Loucy (cell line): Measurements from ENCODE around the gene LYRM2.

Source experiments
- H2AFZ ChIP-seq: fragments of 200-600 bp; sonication (generic); 2 replicates; pipeline ENCODE4 v1.6.0; 2016; ENCODE audit warnings: antibody characterized with exemption, mild to moderate bottlenecking, low read length, moderate library complexity
- H3F3A ChIP-seq: fragments of 200-600 bp; 2 replicates; pipeline ENCODE4 v1.6.0; 2016; ENCODE audit warnings: antibody characterized with exemption, low read depth, mild to moderate bottlenecking
- H3K27me3 ChIP-seq: fragments of 200-600 bp; sonication (generic); 2 replicates; pipeline ENCODE4 v1.6.1; 2014; ENCODE audit warnings: low read length, mild to moderate bottlenecking; ENCODE audit not compliant: insufficient read depth, poor library complexity, severe bottlenecking
- H3K36me3 ChIP-seq: fragments of 200-600 bp; sonication (generic); 2 replicates; pipeline ENCODE4 v1.6.1; 2016; ENCODE audit warnings: low read length; ENCODE audit not compliant: insufficient read depth
- H3K4me1 ChIP-seq: fragments of 200-600 bp; sonication (generic); 2 replicates; pipeline ENCODE4 v1.5.1; 2014; ENCODE audit warnings: low read length, mild to moderate bottlenecking; ENCODE audit not compliant: insufficient read depth, poor library complexity, severe bottlenecking
- H3K4me2 ChIP-seq: fragments of 200-600 bp; sonication (generic); 2 replicates; pipeline ENCODE4 v1.6.0; 2014; ENCODE audit warnings: antibody characterized with exemption, low read length, low read depth, mild to moderate bottlenecking; ENCODE audit not compliant: poor library complexity, severe bottlenecking
- H3K4me3 ChIP-seq: fragments of 200-600 bp; sonication (generic); 2 replicates; pipeline ENCODE4 v1.5.1; 2014; ENCODE audit warnings: low read length, mild to moderate bottlenecking, mixed read lengths; ENCODE audit not compliant: poor library complexity, severe bottlenecking
- H3K79me2 ChIP-seq: fragments of 200-600 bp; sonication (generic); 2 replicates; pipeline ENCODE4 v1.6.1; 2014; ENCODE audit warnings: low read length; ENCODE audit not compliant: insufficient read depth
- H3K9ac ChIP-seq: fragments of 200-600 bp; sonication (generic); 2 replicates; pipeline ENCODE4 v1.6.0; 2014; ENCODE audit warnings: mild to moderate bottlenecking, low read depth, low read length, moderate library complexity; ENCODE audit not compliant: poor library complexity, severe bottlenecking
- H3K9me2 ChIP-seq: fragments of 200-600 bp; sonication (generic); replicated peaks from 2 replicates; pipeline ENCODE4 v1.6.1; 2016; ENCODE audit warnings: low read depth, low read length, mixed read lengths
- H3K9me3 ChIP-seq: fragments of 200-600 bp; sonication (generic); 2 replicates; pipeline ENCODE4 v1.6.1; 2014; ENCODE audit warnings: mild to moderate bottlenecking, antibody characterized with exemption, low read length, low read depth; ENCODE audit not compliant: insufficient read depth
- H4K20me1 ChIP-seq: fragments of 200-600 bp; sonication (generic); 2 replicates; pipeline ENCODE4 v1.6.0; 2014; ENCODE audit warnings: antibody characterized with exemption, low read length, mild to moderate bottlenecking; ENCODE audit not compliant: insufficient read depth, poor library complexity, severe bottlenecking
- EZH2phosphoT487 ChIP-seq: fragments of 200-600 bp; IDR thresholded peaks from 2 replicates; pipeline ENCODE4 v1.6.1; 2018; ENCODE audit warnings: antibody characterized with exemption, mild to moderate bottlenecking, moderate library complexity, borderline replicate concordance
- TF ChIP-seq, protein P1 (sequence below): fragments of 200-600 bp; sonication (generic); conservative IDR thresholded peaks from 2 replicates; pipeline ENCODE4 v1.5.1; 2014; ENCODE audit warnings: mild to moderate bottlenecking, antibody characterized with exemption, low read length

Gene LYRM2

DNA sequence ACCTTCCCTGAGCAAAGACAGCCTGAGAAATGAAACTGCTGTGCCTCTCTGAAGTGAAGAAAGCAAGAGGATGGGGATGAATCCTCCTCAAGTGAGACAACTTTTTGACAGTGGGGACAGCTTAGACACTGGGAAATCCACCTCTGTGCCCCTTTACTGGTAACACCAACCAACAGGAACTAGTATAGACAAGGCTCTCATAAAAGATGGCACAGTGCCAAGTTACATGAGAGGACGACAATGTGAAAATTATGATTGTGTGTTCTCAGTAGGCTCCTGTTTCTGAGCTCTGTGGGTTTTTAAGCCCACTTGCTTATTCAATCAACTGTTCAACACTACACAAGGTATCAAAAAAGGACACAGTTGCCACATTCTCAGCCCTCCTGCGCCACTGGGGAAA, 41.6 kb upstream of the LYRM2 start:
- Histone ChIP-seq H3K9me2 (no peaks in the 10 kb centered on the region), H3K9me3 (no peaks in the 10 kb centered on the region), H2AFZ (no peak overlapping the region), H3F3A (no peaks in the 10 kb centered on the region), H3K79me2 (no peaks in the 10 kb centered on the region), H3K4me3 (no peak overlapping the region), H3K4me2 (no peak overlapping the region), H3K9ac (no peak overlapping the region), H4K20me1 (no peaks in the 10 kb centered on the region), H3K36me3 (peaks cover 77% of the 10 kb centered on the region; the same call in 1 of the 2 replicates), H3K27me3 (no peaks in the 10 kb centered on the region), H3K4me1 (no peaks in the 10 kb centered on the region)
- TF ChIP-seq, protein P1, sequence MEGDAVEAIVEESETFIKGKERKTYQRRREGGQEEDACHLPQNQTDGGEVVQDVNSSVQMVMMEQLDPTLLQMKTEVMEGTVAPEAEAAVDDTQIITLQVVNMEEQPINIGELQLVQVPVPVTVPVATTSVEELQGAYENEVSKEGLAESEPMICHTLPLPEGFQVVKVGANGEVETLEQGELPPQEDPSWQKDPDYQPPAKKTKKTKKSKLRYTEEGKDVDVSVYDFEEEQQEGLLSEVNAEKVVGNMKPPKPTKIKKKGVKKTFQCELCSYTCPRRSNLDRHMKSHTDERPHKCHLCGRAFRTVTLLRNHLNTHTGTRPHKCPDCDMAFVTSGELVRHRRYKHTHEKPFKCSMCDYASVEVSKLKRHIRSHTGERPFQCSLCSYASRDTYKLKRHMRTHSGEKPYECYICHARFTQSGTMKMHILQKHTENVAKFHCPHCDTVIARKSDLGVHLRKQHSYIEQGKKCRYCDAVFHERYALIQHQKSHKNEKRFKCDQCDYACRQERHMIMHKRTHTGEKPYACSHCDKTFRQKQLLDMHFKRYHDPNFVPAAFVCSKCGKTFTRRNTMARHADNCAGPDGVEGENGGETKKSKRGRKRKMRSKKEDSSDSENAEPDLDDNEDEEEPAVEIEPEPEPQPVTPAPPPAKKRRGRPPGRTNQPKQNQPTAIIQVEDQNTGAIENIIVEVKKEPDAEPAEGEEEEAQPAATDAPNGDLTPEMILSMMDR = no peak
- TF ChIP-seq EZH2phosphoT487 = no peak

DNA sequence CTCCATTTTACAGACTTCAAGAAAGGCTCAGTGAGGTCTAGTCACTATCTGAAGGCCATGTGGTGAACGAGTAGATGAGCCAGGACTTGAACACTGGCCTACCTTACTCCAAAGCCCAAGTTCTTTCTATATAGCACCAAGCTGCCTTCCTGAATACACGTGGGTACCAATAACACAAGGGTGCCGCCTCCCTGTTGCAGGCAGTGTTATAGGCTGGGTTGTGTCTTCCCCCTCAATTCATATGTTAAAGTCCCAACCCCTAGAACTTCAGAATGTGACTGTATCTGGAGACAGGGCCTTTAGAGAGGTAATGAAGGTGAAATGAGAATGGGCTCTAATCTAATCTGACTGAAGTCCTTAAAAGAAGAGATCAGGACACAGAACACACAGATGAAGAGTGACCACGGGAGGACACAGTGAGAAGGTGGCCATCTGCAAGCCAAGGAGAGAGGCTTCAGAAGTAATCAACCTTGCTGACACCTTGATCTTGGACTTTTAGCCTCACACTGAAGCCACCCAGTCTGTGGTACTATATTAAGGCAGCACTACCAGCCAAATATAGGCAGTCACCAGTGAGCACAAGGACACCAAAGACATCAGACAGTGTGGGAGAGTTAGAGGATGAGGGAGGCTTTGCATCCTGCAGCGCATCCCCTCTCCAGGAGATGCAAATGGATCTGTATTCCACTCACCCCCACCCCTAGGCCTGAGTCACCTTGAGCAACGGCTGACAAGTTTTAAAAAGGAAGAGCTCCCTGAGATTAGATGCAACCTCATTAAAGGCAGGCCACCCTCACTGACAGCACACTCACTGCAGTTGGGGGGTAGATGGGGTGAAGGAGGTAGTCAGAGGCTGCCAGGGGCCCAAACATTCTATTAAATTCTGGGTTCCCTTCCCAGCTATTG, 40.9 kb upstream of the LYRM2 start:
- H3K9ac ChIP-seq = no peak overlapping the region
- H3K9me2 ChIP-seq = no peaks in the 10 kb centered on the region
- H4K20me1 ChIP-seq = no peaks in the 10 kb centered on the region
- H3K9me3 ChIP-seq = no peaks in the 10 kb centered on the region
- H3K27me3 ChIP-seq = no peaks in the 10 kb centered on the region
- H2AFZ ChIP-seq = no peak overlapping the region
- peaks cover 78% of the 10 kb centered on the region; the same call in 1 of the 2 replicates for H3K36me3 ChIP-seq
- TF ChIP-seq, protein P1 = no peak
- no peak for TF ChIP-seq EZH2phosphoT487
- H3K4me2 ChIP-seq = no peak overlapping the region
- H3K4me3 ChIP-seq = no peak overlapping the region
- H3F3A ChIP-seq = no peaks in the 10 kb centered on the region
- H3K4me1 ChIP-seq = no peaks in the 10 kb centered on the region
- H3K79me2 ChIP-seq = no peaks in the 10 kb centered on the region

GRCh38 chr6:89678531-89678930, 40.0 kb upstream of the LYRM2 start:
- Histone ChIP-seq H3F3A (no peaks in the 10 kb centered on the region), H3K9ac (no peak overlapping the region), H3K4me1 (no peaks in the 10 kb centered on the region), H3K4me2 (no peak overlapping the region), H2AFZ (no peak overlapping the region), H3K4me3 (no peak overlapping the region), H4K20me1 (no peaks in the 10 kb centered on the region), H3K9me2 (no peaks in the 10 kb centered on the region), H3K79me2 (no peaks in the 10 kb centered on the region), H3K36me3 (peaks cover 84% of the 10 kb centered on the region; the same call in 1 of the 2 replicates), H3K9me3 (no peaks in the 10 kb centered on the region), H3K27me3 (no peaks in the 10 kb centered on the region)
- TF ChIP-seq, protein P1 = no peak
- no peak for TF ChIP-seq EZH2phosphoT487
